Duodenal mucosa (tissue), 2 donors: ENCODE data around the gene PSAP.

ENCODE experiments used
- H3K27ac ChIP-seq: one replicate; pipeline ENCODE4 v1.7.0; 2013; ENCODE audit warnings: low read depth, low read length
- H3K27me3 ChIP-seq, 2 donors: one replicate each; pipeline ENCODE4 v1.7.0; 2013; ENCODE audit warnings: low read length in 2 of 2, control low read depth in 1 of 2; ENCODE audit not compliant: insufficient read depth in 2 of 2, control insufficient read depth in 1 of 2
- H3K36me3 ChIP-seq, 2 donors: one replicate each; pipeline ENCODE4 v1.7.0; 2013; ENCODE audit warnings: low read length in 2 of 2, control low read depth in 1 of 2; ENCODE audit not compliant: insufficient read depth in 2 of 2, control insufficient read depth in 1 of 2
- H3K4me1 ChIP-seq, 2 donors: one replicate each; pipeline ENCODE4 v1.7.0; 2013; ENCODE audit warnings: low read length in 2 of 2, control low read depth in 1 of 2; ENCODE audit not compliant: insufficient read depth in 2 of 2, control insufficient read depth in 1 of 2
- H3K4me3 ChIP-seq, 2 donors: one replicate each; pipeline ENCODE4 v1.7.0; 2013; ENCODE audit warnings: low read length in 2 of 2, low read depth in 1 of 2
- H3K9ac ChIP-seq, 2 donors: one replicate each; pipeline ENCODE4 v1.7.0; 2013; ENCODE audit warnings: low read length in 2 of 2, low read depth in 1 of 2
- H3K9me3 ChIP-seq, 2 donors: one replicate each; pipeline ENCODE4 v1.7.0; 2013; ENCODE audit warnings: low read length in 2 of 2, control low read depth in 1 of 2; ENCODE audit not compliant: control insufficient read depth in 1 of 2

The PSAP gene

DNA sequence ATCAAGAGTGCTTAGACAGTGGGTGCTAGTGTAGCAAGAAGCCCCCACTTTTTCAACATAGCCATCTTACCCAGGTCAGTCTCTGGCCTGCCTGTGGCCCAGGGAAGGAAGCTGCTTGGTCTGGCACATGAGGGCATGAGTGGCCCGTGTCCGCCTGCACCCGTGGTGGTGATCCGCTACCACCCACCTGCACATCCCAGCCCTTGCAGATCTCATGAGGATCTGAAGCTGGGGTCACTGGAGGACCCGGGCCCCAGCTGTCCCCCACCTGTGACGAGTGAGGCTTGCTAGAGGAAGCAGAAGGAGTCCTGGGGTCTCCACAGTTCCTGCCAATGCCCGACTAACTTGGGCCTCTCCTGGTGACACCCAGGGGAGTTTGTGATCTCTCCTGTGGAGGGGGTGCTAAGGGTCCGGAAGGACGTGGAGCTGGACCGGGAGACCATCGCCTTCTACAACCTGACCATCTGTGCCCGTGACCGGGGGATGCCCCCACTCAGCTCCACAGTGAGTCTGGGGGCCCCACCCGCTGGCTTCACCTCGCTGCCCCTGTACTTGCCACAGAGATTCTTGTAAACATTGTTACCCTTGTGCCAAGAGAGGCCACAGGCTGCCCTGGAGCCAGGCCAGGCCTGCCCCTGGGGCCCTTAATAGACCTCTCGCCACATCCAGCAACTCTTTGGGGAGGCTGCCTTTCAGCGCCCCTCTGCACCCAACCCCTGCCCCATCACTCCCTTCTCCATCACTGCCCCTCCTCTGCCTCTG, 67.0 kb downstream of the PSAP start:
- H3K9ac ChIP-seq: no peak overlapping the region
- H3K4me1 ChIP-seq: peaks cover 0 to 10% of the 10 kb centered on the region in 2 donors
- H3K27me3 ChIP-seq: no peaks in the 10 kb centered on the region
- H3K4me3 ChIP-seq: no peak overlapping the region
- no peaks in the 10 kb centered on the region for H3K9me3 ChIP-seq
- no peaks in the 10 kb centered on the region for H3K36me3 ChIP-seq
- H3K27ac ChIP-seq: no peak overlapping the region

DNA sequence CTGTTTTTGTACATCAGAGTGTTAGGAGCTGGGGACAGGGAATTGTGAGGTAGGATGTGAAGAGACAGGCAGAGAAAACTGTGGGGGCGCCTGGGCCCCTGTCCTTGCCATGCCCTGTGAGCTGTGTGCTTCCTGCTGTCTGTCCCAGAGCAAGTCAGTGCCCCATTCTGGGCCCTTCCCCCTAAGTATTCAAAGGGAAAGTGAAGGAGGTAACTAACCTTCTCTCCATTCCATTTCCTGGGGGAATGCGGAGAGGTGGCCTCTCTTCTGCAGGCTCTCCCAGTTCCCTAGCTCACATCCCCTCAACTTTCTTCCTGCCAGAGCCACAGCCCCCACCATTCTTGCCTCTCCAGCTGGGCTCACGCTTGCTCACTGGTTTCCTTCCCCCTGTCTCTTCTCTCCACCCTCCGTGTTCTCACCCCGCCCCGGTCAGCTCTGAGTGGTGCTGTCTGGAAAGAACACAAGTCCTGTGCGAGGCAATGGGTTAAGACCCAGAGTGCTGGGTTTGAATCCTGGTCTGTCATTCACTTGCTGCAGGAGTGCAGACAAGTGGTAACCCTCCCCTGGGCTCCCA, 68.0 kb downstream of the PSAP start:
- H3K27me3 ChIP-seq: no peaks in the 10 kb centered on the region
- H3K9me3 ChIP-seq: no peaks in the 10 kb centered on the region
- no peak overlapping the region for H3K27ac ChIP-seq
- no peaks in the 10 kb centered on the region for H3K36me3 ChIP-seq
- H3K4me3 ChIP-seq: no peak overlapping the region
- H3K9ac ChIP-seq: no peak overlapping the region
- peaks cover 0 to 10% of the 10 kb centered on the region in 2 donors for H3K4me1 ChIP-seq

GRCh38 chr10:71782221-71782916, 68.7 kb downstream of the PSAP start:
- Histone ChIP-seq H3K4me1 (peaks cover 0 to 10% of the 10 kb centered on the region in 2 donors), H3K27me3 (no peaks in the 10 kb centered on the region), H3K9me3 (no peaks in the 10 kb centered on the region), H3K36me3 (no peaks in the 10 kb centered on the region), H3K9ac (no peak overlapping the region), H3K4me3 (no peak overlapping the region), H3K27ac (no peak overlapping the region)

GRCh38 chr10:71780719-71781118, 70.3 kb downstream of the PSAP start:
- Histone ChIP-seq H3K9ac (no peak overlapping the region), H3K27me3 (no peaks in the 10 kb centered on the region), H3K9me3 (no peaks in the 10 kb centered on the region), H3K36me3 (no peaks in the 10 kb centered on the region), H3K4me3 (no peak overlapping the region), H3K27ac (no peak overlapping the region), H3K4me1 (peaks cover 13 to 23% of the 10 kb centered on the region in 2 donors)

GRCh38 chr10:71780156-71780555, 70.9 kb downstream of the PSAP start:
- Histone ChIP-seq H3K9me3 (no peaks in the 10 kb centered on the region), H3K36me3 (no peaks in the 10 kb centered on the region), H3K9ac (no peak overlapping the region), H3K4me1 (peaks cover 18 to 23% of the 10 kb centered on the region in 2 donors), H3K4me3 (no peak overlapping the region), H3K27ac (no peak overlapping the region), H3K27me3 (no peaks in the 10 kb centered on the region)

GRCh38 chr10:71779641-71780040, 71.4 kb downstream of the PSAP start:
- no peak overlapping the region for H3K9ac ChIP-seq
- no peaks in the 10 kb centered on the region for H3K36me3 ChIP-seq
- H3K9me3 ChIP-seq: no peaks in the 10 kb centered on the region
- H3K27me3 ChIP-seq: no peaks in the 10 kb centered on the region
- peaks cover 23 to 26% of the 10 kb centered on the region in 2 donors for H3K4me1 ChIP-seq
- no peak overlapping the region for H3K4me3 ChIP-seq
- no peak overlapping the region for H3K27ac ChIP-seq

DNA sequence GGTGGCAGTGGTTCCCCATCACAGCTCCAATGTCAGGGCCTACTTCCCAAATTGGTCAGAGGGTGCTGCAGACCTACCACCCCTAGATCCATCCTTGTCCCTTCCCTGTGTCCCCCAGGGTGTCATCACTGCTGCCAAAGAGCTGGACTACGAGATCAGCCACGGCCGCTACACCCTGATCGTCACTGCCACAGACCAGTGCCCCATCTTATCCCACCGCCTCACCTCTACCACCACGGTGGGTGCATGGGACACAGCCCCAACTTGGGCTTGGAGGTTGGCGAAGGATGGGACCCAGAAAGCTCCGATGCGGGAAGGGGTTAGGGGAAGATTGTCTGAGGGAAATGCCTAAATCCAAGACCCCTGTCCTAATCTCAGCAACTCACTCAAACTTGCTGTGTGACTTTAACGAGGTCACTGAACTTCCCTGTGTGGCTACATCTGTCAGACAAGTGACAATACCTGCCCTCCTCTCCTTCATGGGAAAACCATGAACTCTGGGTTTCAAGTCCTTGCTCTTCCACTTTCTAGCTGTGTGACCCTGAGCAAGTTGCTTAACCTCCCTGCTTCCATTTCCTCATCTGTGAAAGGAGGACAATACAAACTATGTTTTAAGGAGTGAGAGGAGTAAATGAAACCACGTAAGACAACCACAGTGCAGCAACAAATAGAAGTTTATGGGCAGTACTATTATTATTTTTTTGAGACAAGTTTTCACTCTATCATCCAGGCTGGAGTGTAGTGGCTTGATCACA, 72.8 kb downstream of the PSAP start:
- no peak overlapping the region for H3K4me3 ChIP-seq
- H3K9me3 ChIP-seq: no peaks in the 10 kb centered on the region
- peaks cover 35 to 37% of the 10 kb centered on the region in 2 donors for H3K4me1 ChIP-seq

DNA sequence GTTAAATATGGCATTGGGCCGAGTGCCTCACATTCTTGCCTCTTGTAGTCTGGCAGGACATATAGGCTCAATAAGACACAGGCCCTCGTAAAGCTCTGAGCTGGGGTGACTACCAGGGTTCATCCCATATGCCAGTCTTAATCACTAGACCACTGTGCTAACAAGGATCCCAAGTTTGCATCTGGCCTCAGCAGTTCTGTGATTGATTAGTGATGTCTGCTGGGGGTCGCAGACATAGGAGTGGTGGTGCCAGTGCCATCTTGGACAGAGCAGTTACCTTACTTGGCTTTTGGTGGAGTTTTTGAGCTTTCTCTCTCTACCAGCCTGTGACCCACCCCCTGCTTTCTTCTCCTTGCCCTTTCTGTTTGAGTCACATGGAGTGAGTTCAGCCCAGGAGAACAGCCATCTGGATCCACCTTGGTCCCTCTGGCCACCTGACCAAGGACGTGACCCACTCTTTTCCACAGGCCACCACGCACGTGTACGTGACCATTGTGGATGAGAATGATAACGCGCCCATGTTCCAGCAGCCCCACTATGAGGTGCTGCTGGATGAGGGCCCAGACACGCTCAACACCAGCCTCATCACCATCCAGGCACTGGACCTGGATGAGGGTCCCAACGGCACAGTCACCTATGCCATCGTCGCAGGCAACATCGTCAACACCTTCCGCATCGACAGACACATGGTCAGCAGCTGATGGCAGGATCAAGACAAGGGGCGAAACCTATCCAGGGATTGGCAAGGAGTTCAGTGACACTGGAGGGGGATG, 73.7 kb downstream of the PSAP start:
- Histone ChIP-seq H3K9ac (no peak overlapping the region), H3K9me3 (no peaks in the 10 kb centered on the region), H3K36me3 (no peaks in the 10 kb centered on the region), H3K4me3 (no peak overlapping the region), H3K27me3 (no peaks in the 10 kb centered on the region), H3K4me1 (peaks cover 34 to 41% of the 10 kb centered on the region in 2 donors), H3K27ac (no peak overlapping the region)

More for the DNA sequence above, 72.8 kb downstream of the PSAP start:
- Histone ChIP-seq H3K27me3 (no peaks in the 10 kb centered on the region), H3K9ac (no peak overlapping the region), H3K27ac (no peak overlapping the region), H3K36me3 (no peaks in the 10 kb centered on the region)

- H3K4me3 ChIP-seq: no peak overlapping the region
- H3K4me1 ChIP-seq: peaks cover 42 to 50% of the 10 kb centered on the region in 2 donors
- H3K36me3 ChIP-seq: no peaks in the 10 kb centered on the region
- no peaks in the 10 kb centered on the region for H3K9me3 ChIP-seq
- no peaks in the 10 kb centered on the region for H3K27me3 ChIP-seq
- H3K27ac ChIP-seq: no peak overlapping the region
- no peak overlapping the region for H3K9ac ChIP-seq
Observed at GRCh38 chr10:71776481-71776925, 74.5 kb downstream of the PSAP start.
